K562 (cell line): ENCODE results near the gene MYOM1. TPM values are rescaled to one million over a fixed set of nuclear protein-coding genes. Genes with fewer than 3 reads are reported as not detected.

Experiments
- ASH1L ChIP-seq: fragments of 450-650 bp; IDR thresholded peaks from 2 replicates; pipeline ENCODE4 v1.6.1; 2018; ENCODE audit warnings: borderline replicate concordance, mild to moderate bottlenecking, low read depth; ENCODE audit not compliant: partially characterized antibody
- BRD4 ChIP-seq: fragments of 200-600 bp; sonication (generic); IDR thresholded peaks from 2 replicates; pipeline ENCODE4 v1.6.1; 2017; ENCODE audit warnings: inconsistent platforms
- CBX5 ChIP-seq: IDR thresholded peaks from 2 replicates; pipeline ENCODE4 v1.6.1; 2014; ENCODE audit warnings: low read depth, borderline replicate concordance
- COPS2 ChIP-seq: fragments of 450-650 bp; conservative IDR thresholded peaks from 2 replicates; pipeline ENCODE4 v1.6.1; 2016; ENCODE audit warnings: mild to moderate bottlenecking, moderate library complexity
- EP400 ChIP-seq: fragments of 450-650 bp; IDR thresholded peaks from 2 replicates; pipeline ENCODE4 v1.6.1; 2017; ENCODE audit warnings: antibody characterized with exemption, mild to moderate bottlenecking, moderate library complexity
- FOXP1 ChIP-seq: sonication (generic); formaldehyde crosslinking; IDR thresholded peaks from 2 replicates; pipeline ENCODE4 v1.8.0; 2022; ENCODE audit warnings: mild to moderate bottlenecking, missing genetic modification reagents
- GABPA ChIP-seq: fragments of 200-800 bp; sonication (Bioruptor generic); conservative IDR thresholded peaks from 2 replicates; pipeline ENCODE4 v1.6.1; 2016; ENCODE audit warnings: low read depth, missing genetic modification characterization, missing compliant biosample characterization
- HEY1 ChIP-seq: fragments of 250-450 bp; sonication (Bioruptor Pico); IDR thresholded peaks from 2 replicates; pipeline ENCODE4 v1.5.0; 2020; ENCODE audit warnings: mild to moderate bottlenecking, moderate library complexity, borderline replicate concordance
- HMG20B ChIP-seq: fragments of 250-450 bp; sonication (Bioruptor Pico); IDR thresholded peaks from 2 replicates; pipeline ENCODE4 v1.5.0; 2021; ENCODE audit warnings: mild to moderate bottlenecking
- MIER1 ChIP-seq: fragments of 450-650 bp; IDR thresholded peaks from 2 replicates; pipeline ENCODE4 v1.6.1; 2016; ENCODE audit warnings: antibody characterized with exemption, mild to moderate bottlenecking, low read depth
- NCOA4 ChIP-seq: fragments of 450-650 bp; IDR thresholded peaks from 2 replicates; pipeline ENCODE4 v1.6.1; 2018; ENCODE audit warnings: mild to moderate bottlenecking; ENCODE audit not compliant: partially characterized antibody
- PHF20 ChIP-seq: fragments of 450-650 bp; IDR thresholded peaks from 2 replicates; pipeline ENCODE4 v1.6.1; 2018; ENCODE audit not compliant: partially characterized antibody
- SMAD4 ChIP-seq: fragments of 250-450 bp; sonication (Bioruptor Pico); conservative IDR thresholded peaks from 2 replicates; pipeline ENCODE4 v1.8.0; 2021; ENCODE audit warnings: inconsistent platforms, mild to moderate bottlenecking, moderate library complexity
- THRAP3 ChIP-seq: fragments of 450-650 bp; IDR thresholded peaks from 2 replicates; pipeline ENCODE4 v1.6.1; 2016; ENCODE audit warnings: mild to moderate bottlenecking, inconsistent platforms, borderline replicate concordance
- ZNF12 ChIP-seq: sonication (generic); formaldehyde crosslinking; IDR thresholded peaks from 2 replicates; pipeline ENCODE4 v1.4.0; 2020; ENCODE audit warnings: mild to moderate bottlenecking, missing genetic modification reagents
- ZNF143 ChIP-seq: sonication (generic); formaldehyde crosslinking; IDR thresholded peaks from 2 replicates; pipeline ENCODE4 v1.9.0; 2022; ENCODE audit warnings: mild to moderate bottlenecking, missing genetic modification reagents
- ZNF24 ChIP-seq: fragments of 450-650 bp; IDR thresholded peaks from 2 replicates; pipeline ENCODE4 v1.6.1; 2016
- ZNF274 ChIP-seq: IDR thresholded peaks from 2 replicates; pipeline ENCODE4 v1.6.1; 2011; ENCODE audit warnings: low read depth, mild to moderate bottlenecking, low read length, moderate library complexity, borderline replicate concordance
- ZNF408 ChIP-seq: fragments of 250-450 bp; sonication (Bioruptor Pico); IDR thresholded peaks from 2 replicates; pipeline ENCODE4 v1.4.0; 2020; ENCODE audit warnings: low read depth, mild to moderate bottlenecking, moderate library complexity
- ZNF431 ChIP-seq: sonication (generic); formaldehyde crosslinking; IDR thresholded peaks from 2 replicates; pipeline ENCODE4 v1.8.0; 2022; ENCODE audit warnings: mild to moderate bottlenecking, missing genetic modification reagents
- ZNF589 ChIP-seq: fragments of 200-800 bp; sonication (Bioruptor generic); IDR thresholded peaks from 2 replicates; pipeline ENCODE4 v1.6.1; 2016; ENCODE audit warnings: low read depth, missing genetic modification characterization, missing compliant biosample characterization
- ZSCAN32 ChIP-seq: fragments of 450-650 bp; formaldehyde crosslinking; IDR thresholded peaks from 2 replicates; pipeline ENCODE4 v1.4.0; 2020; ENCODE audit warnings: mild to moderate bottlenecking, moderate library complexity
- polyA plus RNA-seq, 8 experiments: library from polyadenylated mRNA; depleted of rRNA in 4 of 8; stranded (reverse) in 5 of 8; unstranded in 3 of 8; fragments of >200 nt; fragmentation: Nextera tagmentation in 2 of 8; fragmentation: Illumina TruSeq in 1 of 8; extraction: Ambion mirVana in 2 of 8; extraction: Trizol in 1 of 8; gene quantifications; 2 replicates each; pipeline versions ENCODE4 v1.2.1 to v1.2.3, GENCODE V29; 2011 to 2014; ENCODE audit warnings: inconsistent platforms in 1 of 8, missing spikeins in 1 of 8
- total RNA-seq, 7 experiments: library from RNA; depleted of rRNA in 6 of 7; stranded (reverse); fragments of >200 nt in 6 of 7; fragmentation: Illumina TruSeq in 2 of 7; extraction: Trizol in 2 of 7; gene quantifications; 2 replicates each; pipeline versions ENCODE4 v1.2.1 to v1.2.3, GENCODE V29; 2011 to 2021; ENCODE audit warnings: low replicate concordance in 1 of 7
- TF ChIP-seq, protein P1 (sequence below): fragments of 250-450 bp; sonication (Bioruptor Pico); IDR thresholded peaks from 2 replicates; pipeline ENCODE4 v1.9.0; 2021; ENCODE audit warnings: mild to moderate bottlenecking, inconsistent platforms
- TF ChIP-seq, protein P2 (sequence below): sonication (generic); formaldehyde crosslinking; IDR thresholded peaks from 2 replicates; pipeline ENCODE4 v1.9.0; 2022; ENCODE audit warnings: mild to moderate bottlenecking, missing genetic modification reagents
- TF ChIP-seq, protein P3 (sequence below): fragments of 250-450 bp; sonication (Bioruptor Pico); IDR thresholded peaks from 2 replicates; pipeline ENCODE4 v1.5.0; 2020; ENCODE audit warnings: mild to moderate bottlenecking
- TF ChIP-seq, protein P4 (sequence below): fragments of 250-450 bp; sonication (Bioruptor Pico); IDR thresholded peaks from 2 replicates; pipeline ENCODE4 v1.8.0; 2021; ENCODE audit warnings: borderline replicate concordance, mild to moderate bottlenecking, moderate library complexity; ENCODE audit not compliant: poor library complexity, severe bottlenecking

Gene MYOM1
- total and polyA plus RNA-seq, 9 of the 15 experiments (the other 6 are each of a cell fraction or from before 2014, with no cell fraction given): 0.01 to 0.62 (median 0.25) TPM

DNA sequence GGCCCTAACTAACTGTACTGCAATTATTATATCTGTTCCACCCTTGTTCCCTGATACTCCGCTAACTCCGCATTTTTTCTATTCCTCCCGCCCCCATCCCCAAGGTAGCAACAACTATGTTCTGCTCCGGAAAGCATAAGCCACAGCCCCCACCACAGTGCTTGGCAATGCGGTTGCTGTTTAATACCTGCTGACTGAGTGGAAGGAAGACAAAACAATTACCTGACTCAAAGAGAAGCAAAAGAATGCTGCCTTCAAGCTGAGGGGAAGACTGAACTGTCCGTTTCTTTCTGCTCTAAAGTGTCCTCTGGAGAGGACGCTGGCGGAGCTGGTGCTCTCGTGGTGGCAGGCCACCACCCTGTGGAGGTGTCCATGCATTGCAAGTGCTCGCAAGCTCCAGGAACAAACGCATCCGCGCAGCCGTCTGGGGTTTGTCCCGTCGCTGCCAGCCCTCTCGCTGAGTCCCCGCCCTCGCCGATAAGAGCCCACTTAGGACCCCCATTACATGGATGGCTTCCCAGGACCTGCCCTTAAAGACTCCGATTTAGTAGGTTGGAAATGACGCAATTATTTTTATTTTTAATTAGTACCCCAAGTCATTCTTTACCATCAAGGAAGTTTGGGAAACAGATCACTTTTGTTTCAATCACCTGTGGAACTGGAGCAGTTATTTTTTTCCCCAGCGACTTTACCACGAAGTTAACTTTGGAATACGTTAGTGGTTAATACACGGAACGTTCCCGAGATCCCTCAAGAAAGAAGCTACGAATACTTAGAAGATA is 26.3 kb upstream of the MYOM1 start (continued):
- no peak for TF ChIP-seq ZNF408
- TF ChIP-seq ZNF589 (CRISPR knock-in tag): no peak
- TF ChIP-seq CBX5: no peak; the same call in 1 of the 2 replicates
- TF ChIP-seq, protein P1, sequence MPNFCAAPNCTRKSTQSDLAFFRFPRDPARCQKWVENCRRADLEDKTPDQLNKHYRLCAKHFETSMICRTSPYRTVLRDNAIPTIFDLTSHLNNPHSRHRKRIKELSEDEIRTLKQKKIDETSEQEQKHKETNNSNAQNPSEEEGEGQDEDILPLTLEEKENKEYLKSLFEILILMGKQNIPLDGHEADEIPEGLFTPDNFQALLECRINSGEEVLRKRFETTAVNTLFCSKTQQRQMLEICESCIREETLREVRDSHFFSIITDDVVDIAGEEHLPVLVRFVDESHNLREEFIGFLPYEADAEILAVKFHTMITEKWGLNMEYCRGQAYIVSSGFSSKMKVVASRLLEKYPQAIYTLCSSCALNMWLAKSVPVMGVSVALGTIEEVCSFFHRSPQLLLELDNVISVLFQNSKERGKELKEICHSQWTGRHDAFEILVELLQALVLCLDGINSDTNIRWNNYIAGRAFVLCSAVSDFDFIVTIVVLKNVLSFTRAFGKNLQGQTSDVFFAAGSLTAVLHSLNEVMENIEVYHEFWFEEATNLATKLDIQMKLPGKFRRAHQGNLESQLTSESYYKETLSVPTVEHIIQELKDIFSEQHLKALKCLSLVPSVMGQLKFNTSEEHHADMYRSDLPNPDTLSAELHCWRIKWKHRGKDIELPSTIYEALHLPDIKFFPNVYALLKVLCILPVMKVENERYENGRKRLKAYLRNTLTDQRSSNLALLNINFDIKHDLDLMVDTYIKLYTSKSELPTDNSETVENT (CRISPR knock-in tag): no peak
- no peak for TF ChIP-seq THRAP3
- TF ChIP-seq HMG20B: no peak
- peak; percentile 51; the same call in 1 of the 2 replicates for TF ChIP-seq ZNF431 (CRISPR knock-in tag)
- TF ChIP-seq ZNF12 (CRISPR knock-in tag): no peak
- TF ChIP-seq, protein P2, sequence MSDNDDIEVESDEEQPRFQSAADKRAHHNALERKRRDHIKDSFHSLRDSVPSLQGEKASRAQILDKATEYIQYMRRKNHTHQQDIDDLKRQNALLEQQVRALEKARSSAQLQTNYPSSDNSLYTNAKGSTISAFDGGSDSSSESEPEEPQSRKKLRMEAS (CRISPR knock-in tag): no peak
- TF ChIP-seq COPS2: no peak
- TF ChIP-seq ZNF143: no peak
- no peak for TF ChIP-seq ASH1L
- peak; percentile 82 for TF ChIP-seq ZNF24
- TF ChIP-seq, protein P3, sequence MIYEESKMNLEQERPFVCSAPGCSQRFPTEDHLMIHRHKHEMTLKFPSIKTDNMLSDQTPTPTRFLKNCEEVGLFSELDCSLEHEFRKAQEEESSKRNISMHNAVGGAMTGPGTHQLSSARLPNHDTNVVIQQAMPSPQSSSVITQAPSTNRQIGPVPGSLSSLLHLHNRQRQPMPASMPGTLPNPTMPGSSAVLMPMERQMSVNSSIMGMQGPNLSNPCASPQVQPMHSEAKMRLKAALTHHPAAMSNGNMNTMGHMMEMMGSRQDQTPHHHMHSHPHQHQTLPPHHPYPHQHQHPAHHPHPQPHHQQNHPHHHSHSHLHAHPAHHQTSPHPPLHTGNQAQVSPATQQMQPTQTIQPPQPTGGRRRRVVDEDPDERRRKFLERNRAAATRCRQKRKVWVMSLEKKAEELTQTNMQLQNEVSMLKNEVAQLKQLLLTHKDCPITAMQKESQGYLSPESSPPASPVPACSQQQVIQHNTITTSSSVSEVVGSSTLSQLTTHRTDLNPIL (CRISPR knock-in tag): no peak
- TF ChIP-seq, protein P4, sequence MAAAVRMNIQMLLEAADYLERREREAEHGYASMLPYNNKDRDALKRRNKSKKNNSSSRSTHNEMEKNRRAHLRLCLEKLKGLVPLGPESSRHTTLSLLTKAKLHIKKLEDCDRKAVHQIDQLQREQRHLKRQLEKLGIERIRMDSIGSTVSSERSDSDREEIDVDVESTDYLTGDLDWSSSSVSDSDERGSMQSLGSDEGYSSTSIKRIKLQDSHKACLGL (CRISPR knock-in tag): no peak
- no peak for TF ChIP-seq EP400
- TF ChIP-seq MIER1: no peak
- no peak for TF ChIP-seq ZNF274
- no peak for TF ChIP-seq GABPA
- TF ChIP-seq NCOA4: no peak
- no peak for TF ChIP-seq PHF20
- no peak for TF ChIP-seq HEY1
- no peak for TF ChIP-seq ZSCAN32 (CRISPR knock-in tag)
- TF ChIP-seq SMAD4 (CRISPR knock-in tag): no peak
- TF ChIP-seq FOXP1 (CRISPR knock-in tag): no peak
- peak; percentile 49; the same call in 1 of the 2 replicates for TF ChIP-seq BRD4
